HG03571 (cell line): ENCODE measurements around the gene TRAPPC3.
"Not testable (repeated sequence)": the region's sequence is repeated elsewhere in the genome, so short reads cannot be mapped to it uniquely, and the experiment has no call there.

Source experiments
- ATAC-seq: cut with Tn5 transposase; IDR thresholded peaks from one replicate; pipeline ENCODE4 v1.9.1; 2021; ENCODE audit not compliant: unreplicated experiment

TRAPPC3 gene

DNA sequence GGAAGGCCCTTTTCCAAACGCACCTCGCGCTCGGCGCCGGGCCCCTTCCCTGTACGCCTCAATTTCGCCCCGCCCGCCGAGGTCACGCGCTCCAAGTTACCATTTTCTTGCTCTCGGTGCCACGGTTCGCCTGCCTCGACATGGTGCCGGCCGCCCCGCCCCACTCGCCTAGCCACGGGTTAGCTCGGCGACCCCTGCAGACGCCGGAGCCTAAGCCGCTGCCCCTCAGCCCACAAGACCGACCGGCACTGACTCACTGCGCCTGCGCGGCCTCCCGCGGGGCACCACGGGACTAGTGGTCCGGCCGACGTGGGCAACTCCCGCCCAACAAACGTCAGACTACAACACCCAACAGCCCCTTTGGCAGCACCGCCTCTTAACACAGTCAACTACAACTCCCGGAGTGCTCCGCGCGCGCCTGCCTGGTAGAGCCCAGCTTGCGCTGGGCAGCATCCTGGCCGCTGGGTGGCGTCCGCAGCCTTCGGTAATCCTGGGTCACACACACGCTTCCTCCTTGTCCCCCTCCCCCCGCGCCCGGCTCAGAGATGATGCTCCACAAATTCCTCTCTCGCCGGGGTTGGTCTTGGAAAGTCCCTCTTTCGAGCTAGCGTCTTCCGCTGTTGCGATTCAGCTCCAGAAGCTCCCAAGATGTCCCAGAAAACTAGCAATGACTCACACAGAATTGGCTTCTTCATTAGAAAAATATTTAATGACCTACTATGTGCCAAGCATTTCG, at the start of gene TRAPPC3:
Gene TRAPPC3, minus strand, starts transcription at position 250 of the 736 bp plus-strand sequence. Its CDS starts 108 bp downstream, at position 142.
- ATAC-seq = peak; percentile 88

DNA sequence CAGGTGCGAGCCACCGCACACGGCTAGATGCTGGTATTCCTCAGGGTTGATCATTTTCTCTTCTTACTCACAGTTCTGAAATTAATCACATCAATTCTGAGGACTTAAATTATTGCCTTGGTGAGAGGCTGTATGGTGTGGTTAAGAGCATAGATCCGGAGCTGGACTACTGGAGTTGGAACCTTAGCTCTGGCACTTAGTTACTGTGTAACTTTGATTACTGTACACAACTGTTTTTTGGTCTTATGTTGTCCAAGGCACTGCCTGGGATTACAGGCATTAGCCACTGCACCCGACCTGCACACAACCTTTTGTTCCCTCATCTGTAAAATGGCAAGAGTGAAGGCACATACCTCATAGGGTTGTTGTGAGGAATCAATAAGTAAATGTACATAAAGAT, 49.4 kb upstream of the TRAPPC3 start:
- no peak for ATAC-seq

DNA sequence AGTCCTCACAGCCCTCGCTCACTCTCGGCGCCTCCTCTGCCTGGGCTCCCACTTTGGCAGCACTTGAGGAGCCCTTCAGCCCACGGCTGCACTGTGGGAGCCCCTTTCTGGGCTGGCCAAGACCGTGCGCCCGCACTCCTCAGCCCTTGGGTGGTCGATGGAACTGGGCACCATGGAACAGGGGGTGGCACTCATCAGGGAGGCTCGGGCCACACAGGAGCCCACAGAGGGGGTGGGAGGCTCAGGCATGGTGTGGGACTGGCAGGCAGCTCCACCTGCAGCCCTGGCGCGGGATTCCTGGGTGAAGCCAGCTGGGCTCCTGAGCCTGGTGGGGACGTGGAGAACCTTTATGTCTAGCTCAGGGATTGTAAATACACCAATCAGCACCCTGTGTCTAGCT, 47.5 kb upstream of the TRAPPC3 start:
- not testable (repeated sequence) for ATAC-seq

DNA sequence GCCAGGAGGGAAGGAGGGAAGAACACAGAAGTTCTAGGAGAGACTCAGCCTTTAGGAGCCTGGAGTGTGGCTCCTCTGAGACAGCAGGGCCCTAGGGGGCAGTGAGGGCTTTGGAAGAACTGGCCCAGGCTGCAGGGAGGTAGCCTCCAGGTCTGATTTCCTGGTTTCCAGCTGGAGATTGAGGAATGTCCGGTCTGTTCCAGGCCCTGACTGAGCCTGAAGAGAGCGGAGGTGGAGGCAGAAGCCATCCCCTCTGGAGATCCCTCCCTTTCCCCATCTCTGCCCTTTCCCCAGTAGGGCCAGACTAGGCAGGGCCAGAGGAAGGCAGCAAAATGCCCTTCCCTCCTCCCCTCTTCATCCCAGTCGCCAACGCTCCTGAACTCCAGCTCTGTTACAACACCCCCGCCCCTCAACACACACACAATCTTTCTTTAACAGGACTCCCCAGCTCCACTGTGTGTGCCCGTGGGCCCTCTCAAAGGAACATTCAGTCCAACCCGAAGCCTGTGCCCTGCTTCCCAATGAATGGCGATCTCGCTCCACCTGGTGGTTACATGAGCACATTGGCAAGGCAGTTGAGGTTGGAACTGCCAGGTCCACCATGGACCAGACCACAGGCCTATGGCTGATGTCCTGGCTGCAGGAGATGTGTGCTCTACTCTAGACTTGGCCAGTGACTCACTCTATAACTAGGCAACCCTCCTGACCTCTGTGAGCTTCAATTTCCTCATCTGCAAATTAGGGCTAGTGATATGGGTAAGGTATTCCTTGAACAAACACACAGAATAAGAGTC, 38.7 kb upstream of the TRAPPC3 start:
- peak; percentile 75 for ATAC-seq

DNA sequence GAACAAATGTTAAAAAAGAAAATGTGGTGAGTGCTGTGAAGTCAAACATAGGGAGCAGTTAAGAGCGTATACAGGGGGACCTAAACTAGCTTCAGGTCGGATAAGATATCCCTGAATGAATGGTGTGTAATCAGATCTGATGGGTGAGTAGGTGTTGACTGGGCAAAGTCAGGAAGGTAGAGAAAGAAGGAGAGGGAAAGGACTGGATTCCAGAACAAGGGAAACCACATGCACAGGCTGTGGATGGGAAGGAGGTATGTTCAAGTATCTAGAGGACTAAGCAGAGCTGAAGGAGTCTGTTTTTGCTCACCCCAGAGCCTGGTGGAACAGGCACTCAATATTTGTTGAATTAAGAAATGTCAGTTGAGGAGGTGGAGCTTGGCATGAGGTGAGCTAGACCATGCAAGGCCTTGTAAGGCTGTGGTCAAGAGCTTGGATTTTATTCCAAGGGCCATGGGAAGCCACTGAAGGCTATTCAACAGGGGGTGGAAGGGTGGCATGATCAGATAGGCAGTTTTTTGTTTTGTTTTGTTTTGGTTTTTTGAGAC, 34.1 kb upstream of the TRAPPC3 start:
- no peak for ATAC-seq

DNA sequence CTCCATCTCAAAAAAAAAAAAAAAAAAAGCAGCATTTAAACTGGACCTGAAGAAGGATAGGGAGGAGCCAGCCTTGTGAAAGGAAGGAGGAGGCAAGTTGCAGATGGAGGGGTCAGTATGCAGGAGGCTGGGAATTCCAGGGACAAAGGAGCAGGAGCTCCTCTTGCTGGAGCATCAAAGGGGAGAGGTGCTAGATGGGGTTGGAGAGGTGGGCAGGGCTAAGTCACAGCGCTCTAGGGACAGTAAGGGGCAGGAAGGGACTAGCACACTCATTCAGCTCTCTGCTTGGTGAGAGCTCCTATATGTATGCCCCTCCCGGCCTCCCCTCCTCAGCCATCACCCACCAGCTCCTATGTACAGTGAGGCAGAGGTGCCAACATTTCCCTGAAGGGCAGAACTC, 33.4 kb upstream of the TRAPPC3 start:
- no peak for ATAC-seq

DNA sequence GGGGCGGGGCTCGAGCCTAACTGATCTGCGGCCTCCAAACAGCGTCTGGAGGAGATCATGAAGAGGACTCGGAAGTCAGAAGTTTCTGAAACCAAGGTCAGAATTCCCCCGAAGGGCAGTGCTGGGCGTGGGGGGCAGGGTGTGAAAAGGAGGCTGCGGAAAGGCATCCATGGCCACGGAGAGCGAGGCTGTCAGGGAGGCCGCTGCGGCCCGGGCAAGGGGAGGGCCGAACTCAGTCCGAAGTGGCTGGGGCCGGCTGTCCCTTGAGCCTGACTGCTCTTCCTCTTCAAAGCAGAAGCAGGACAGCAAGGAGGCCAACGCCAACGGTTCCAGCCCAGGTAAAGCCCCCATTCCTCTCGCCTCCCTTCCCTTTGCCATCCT, 29.9 kb upstream of the TRAPPC3 start:
- ATAC-seq = no peak

DNA sequence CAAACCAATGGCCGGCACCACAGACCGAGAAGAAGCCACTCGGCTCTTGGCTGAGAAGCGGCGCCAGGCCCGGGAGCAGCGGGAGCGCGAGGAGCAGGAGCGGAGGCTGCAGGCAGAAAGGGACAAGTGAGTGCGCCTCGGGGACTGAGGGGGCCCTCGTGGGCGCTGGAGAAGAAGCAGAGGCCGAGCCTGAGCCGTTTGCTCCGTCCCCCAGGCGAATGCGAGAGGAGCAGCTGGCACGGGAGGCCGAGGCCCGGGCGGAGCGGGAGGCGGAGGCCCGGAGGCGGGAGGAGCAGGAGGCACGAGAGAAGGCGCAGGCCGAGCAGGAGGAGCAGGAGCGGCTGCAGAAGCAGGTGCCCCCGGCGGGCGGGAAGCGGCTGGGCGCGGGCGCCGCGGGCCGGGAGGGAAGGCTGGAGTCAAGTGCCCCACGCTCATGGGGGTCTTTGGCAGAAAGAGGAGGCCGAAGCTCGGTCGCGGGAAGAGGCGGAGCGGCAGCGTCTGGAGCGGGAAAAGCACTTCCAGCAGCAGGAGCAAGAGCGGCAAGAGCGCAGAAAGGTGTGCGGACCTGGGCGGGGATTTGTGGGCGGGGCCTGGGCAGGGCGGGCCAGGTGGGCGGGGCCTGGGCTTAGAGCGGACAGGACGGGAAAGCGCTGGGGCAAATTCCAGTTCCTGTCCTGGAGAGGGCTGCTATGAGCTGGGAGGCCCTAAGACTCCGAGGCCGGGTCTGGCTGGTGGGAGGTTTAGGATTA, 29.4 kb upstream of the TRAPPC3 start:
- no peak for ATAC-seq

DNA sequence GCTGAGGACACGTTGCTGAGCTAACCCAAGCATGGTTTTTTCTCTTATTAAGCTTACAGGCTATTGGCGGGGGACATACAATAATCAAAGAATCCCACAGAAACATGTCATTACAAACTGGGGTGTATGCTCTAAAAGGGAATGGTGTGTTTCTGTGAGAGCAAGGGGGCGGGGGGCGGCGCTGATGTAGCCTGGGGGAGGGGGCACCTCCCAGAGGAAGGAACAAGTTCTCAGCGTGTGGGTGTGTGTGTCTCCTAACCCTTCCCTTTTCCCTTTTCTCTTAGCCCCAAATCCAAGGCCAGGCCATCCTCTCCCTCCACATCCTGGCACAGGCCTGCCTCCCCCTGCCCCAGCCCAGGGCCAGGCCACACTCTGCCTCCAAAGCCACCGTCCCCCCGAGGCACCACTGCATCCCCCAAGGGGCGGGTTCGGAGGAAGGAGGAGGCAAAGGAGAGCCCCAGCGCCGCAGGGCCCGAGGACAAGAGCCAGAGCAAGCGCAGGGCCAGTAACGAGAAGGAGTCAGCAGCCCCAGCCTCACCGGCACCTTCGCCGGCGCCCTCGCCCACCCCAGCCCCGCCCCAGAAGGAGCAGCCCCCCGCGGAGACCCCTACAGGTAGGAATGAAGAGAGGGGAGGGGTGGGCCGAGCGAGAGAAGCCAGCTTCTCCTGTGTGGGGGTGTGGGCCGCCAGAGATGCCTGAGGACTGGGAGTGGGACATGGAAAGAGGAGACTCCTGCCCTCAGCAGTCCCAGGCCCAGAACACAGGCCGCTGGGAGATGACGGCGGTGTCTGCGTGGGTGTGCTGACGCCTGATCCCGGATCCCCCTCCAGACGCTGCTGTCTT, 28.5 kb upstream of the TRAPPC3 start:
- ATAC-seq = no peak

DNA sequence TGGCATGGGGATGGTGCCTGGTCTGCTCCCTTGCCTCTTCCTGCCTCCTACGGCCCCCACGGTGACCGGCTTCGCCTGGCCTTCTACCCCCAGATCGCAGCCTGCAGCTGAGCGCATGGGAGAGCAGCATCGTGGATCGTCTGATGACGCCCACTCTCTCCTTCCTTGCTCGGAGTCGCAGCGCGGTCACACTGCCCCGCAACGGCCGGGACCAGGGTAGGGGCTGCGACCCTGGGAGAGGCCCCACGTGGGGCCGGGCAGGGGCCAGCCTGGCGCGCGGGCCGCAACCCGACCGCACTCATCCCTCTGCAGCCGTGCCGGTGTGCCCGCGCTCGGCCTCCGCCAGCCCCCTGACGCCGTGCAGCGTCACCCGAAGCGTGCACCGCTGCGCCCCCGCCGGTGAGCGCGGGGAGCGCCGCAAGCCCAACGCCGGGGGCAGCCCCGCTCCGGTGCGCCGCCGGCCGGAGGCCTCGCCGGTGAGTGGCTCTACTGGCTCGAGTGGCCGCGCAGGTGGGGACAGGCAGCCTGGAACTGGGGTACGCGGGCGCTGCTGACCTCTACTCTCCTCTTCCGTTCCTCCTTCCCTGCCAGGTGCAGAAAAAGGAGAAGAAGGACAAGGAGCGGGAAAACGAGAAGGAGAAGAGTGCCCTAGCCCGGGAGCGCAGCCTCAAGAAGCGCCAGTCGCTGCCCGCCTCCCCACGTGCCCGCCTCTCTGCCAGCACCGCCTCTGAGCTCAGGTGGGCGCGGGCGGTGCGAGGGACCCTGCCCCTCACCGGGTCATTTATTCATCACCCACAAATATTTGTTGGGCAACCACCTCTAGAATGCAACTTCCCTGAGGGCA, 27.0 kb upstream of the TRAPPC3 start:
- ATAC-seq = no peak

DNA sequence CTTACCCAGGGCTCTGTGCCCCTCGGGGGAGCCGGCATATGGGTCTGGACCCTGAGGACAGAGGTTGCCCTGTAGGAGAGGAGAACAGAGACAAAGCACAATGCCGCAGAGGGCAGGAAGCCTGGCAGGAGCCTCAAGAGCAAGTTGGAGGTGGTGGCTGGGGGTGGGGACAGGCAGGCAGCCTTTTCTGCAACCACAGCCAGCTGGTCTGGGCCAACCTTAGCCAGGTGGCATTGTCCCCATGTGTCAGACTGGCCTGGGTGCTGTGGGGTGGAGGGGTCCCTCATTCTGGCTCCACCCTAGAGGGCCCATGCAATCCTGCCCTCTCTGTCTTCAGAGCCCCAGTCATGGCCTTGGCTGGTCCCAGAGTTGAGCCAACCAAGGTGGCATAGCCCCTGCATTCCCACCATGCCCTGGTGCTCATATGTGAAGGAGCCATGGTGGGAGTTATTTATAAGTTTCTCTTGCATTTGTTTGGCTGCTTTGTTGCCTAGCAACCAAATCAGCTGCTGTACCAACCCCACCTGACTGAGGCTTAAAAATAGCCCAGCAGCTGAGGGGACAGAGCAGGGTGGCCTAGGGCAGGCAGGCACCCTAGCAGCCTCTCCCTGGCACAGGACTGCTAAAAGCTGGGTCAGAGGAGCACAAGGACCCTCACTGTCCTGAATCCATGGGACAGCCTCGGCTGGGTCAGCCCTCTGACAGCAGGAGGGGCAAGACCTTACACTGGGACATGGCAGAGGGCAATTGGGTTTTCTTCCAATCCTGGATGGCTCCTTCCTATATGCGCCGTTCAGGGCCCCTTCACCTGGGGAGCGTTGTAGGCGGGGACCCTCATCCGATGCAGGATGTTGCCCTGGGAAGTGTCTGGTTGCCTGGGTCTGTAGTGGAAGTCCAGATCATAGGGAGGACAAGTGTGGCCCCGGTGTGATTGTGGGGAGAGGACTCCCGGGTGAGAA, 26.1 kb upstream of the TRAPPC3 start:
- ATAC-seq = no peak

DNA sequence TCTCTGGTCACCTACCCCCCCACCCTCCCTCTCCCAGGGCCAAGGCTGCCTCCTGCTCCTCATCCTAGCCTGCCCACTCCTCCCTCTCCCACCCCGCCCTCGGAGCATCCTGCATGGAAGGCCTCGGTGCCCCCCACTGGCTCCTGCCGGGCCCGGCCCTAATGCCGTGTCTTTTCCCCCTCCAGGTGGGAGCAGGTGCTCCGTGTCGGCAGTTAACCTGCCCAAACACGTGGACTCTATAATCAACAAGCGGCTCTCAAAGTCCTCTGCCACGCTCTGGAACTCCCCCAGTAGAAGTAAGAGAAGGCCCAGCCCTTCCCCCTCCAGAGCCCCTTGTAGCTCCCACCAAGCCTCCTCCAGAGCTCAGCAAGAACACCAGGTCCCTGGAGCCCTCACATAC, 25.4 kb upstream of the TRAPPC3 start:
- no peak for ATAC-seq

DNA sequence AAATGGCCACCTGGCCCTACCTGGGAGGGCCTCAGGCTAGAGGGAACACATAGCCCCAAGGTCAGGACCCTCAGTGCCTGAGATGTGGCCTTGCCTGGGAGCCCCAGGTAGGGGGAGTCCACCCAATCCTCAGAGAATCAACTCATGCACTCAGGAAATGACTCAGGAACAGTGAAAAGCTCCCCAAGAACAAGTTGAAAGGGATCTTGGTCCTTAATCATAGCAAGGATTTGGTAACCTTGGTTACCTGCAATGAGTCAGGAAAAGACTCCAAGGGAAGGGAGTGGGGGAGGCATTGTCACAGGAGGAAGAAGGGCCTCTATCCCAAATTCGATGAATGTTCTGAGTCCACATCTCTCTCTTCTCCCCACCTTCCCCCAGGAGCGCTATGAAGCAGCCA, 23.7 kb upstream of the TRAPPC3 start:
- no peak for ATAC-seq

DNA sequence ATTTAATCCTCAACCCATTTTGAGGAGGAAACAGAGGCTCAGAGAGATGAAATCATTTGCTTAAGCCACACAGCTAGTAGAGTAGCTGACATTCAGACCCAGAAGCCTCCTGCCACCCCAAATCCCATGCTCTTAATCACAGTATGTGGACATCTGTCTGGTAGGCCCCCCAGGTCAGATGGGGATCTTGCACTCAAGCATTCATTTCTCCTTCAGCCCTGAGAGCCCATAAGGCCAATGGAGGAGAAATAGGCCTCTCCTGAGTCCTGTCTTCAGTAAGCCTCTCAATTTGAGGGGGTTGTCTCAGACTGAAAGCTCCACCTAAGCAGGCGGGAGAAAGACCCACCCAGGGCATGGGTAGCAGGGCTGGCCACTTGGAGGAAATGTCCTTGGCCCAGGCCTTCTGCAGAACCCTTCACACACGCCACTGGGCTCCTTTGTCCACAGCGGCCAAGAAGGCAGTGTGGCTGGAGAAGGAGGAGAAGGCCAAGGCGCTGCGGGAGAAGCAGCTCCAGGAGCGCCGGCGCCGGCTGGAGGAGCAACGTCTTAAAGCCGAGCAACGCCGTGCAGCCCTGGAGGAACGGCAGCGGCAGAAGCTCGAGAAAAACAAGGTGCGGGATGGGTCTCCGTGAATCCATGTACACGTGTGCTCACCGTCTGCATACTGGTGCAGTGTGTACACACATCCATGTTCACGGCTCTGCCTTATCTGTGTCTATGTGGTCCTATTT, 22.9 kb upstream of the TRAPPC3 start:
- no peak for ATAC-seq

DNA sequence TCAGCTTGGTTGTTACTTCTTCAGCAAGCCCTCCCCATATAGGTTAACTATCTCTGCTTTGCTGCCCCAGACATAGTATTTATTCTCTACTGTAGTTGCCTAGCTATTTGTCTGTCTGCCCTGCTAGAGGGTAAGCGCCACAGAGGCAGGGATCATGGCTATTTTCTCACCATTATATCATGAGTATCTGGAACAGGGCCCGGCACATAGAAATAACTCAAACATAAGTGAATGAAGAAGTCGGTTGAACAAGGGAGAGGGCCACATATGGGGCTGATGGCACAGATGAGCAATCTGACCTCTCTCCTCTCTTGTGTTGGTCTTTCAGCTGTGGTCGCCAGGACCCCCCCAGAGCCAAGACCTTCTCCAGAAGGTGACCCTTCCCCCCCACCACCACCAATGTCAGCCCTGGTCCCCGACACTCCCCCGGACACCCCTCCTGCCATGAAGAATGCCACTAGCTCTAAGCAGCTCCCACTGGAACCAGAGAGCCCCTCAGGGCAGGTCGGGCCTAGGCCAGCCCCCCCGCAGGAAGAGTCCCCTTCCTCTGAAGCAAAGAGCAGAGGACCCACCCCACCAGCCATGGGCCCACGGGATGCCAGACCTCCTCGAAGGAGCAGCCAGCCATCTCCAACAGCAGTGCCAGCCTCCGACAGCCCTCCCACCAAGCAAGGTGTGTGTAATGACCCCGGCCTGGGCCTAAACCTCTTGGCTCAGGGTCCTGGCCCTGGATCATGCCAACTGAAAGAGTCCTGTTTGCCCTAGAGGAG, 21.5 kb upstream of the TRAPPC3 start:
- ATAC-seq = no peak

DNA sequence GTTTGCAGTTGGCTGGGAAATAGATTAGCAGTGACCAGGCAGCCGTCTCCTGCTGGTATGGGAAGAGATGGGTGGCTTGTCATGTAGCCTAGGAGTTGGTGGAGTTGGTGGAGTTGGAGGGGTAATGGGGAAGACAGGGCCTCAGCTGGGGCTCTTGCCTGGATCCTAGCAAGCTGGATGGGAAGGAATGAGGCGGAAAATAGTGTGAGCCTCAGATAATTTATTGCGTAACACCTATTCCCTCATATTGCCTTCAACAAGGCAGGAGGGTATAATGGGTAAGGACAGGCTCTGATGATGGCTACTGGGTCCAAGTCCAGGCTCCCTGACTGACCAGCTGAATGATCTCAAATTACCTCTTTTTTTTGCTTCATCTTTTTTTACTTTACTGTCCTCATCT, 19.2 kb upstream of the TRAPPC3 start:
- no peak for ATAC-seq
